ENCODE measurements around the gene CLK1. TPM values are rescaled to one million over a fixed set of nuclear protein-coding genes. Genes with fewer than 3 reads are reported as not detected.

The CLK1 gene
- polyA plus RNA-seq, 3 donors: 7.5 to 383 (median 8.2) TPM

GRCh38 chr2:200829258-200829655, 35.2 kb downstream of the CLK1 start:
- Histone ChIP-seq H4K20me1 (ENCODE audit: insufficient read depth, low read length) (no peaks in the 10 kb centered on the region), H3K79me2 (ENCODE audit: insufficient read depth, low read length) (no peaks in the 10 kb centered on the region), H3K4me3 (replicated peaks in 1 of 3; ENCODE audit: low read depth in 2 of 3, low read length in 3 of 3) (no peak overlapping the region), H3K9ac (ENCODE audit: insufficient read depth, low read length, poor library complexity, severe bottlenecking) (no peak overlapping the region), H3K27ac (ENCODE audit: low read depth in 1 of 2, low read length in 2 of 2) (no peak overlapping the region), H3K4me2 (replicated peaks; ENCODE audit: extremely low read depth, low read length, poor library complexity, severe bottlenecking) (no peak overlapping the region), H3K27me3 (ENCODE audit: control insufficient read depth in 2 of 2, insufficient read depth in 2 of 2, low read length in 2 of 2) (no peaks in the 10 kb centered on the region), H3K9me3 (replicated peaks in 1 of 2; ENCODE audit: control insufficient read depth in 1 of 2, insufficient read depth in 1 of 2, low read length in 2 of 2) (no peaks in the 10 kb centered on the region), H2AFZ (ENCODE audit: insufficient read depth, low read depth, low read length, poor library complexity, severe bottlenecking) (no peak overlapping the region), H3K36me3 (replicated peaks in 1 of 2; ENCODE audit: control insufficient read depth in 1 of 2, insufficient read depth in 2 of 2, low read length in 2 of 2) (peaks cover 5 to 9% of the 10 kb centered on the region in 2 donors), H3K4me1 (ENCODE audit: control insufficient read depth in 1 of 2, insufficient read depth in 2 of 2, low read length in 2 of 2) (no peaks in the 10 kb centered on the region)
- DNase-seq: no peak
- Mint-ChIP-seq H3K9me3 (no peaks in the 10 kb centered on the region), H3K4me3 (no peak overlapping the region), H3K4me1 (no peaks in the 10 kb centered on the region), H3K27me3 (ENCODE audit: low read depth in 3 of 3) (peaks cover 0 to 2% (median 1%) of the 10 kb centered on the region in 3 donors), H3K36me3 (peaks cover 8 to 12% of the 10 kb centered on the region in 2 donors), H3K27ac (peak overlapping the region in 1 of 7 donors; percentile 68)
- intact Hi-C loops (cut with micrococcal nuclease): no loop called here
- TF ChIP-seq CTCF (IDR thresholded peaks at IDR 0.05): no peak
- 100% methylated on average over 1 of the region's 2 CpGs for WGBS (ENCODE audit: insufficient coverage)

DNA sequence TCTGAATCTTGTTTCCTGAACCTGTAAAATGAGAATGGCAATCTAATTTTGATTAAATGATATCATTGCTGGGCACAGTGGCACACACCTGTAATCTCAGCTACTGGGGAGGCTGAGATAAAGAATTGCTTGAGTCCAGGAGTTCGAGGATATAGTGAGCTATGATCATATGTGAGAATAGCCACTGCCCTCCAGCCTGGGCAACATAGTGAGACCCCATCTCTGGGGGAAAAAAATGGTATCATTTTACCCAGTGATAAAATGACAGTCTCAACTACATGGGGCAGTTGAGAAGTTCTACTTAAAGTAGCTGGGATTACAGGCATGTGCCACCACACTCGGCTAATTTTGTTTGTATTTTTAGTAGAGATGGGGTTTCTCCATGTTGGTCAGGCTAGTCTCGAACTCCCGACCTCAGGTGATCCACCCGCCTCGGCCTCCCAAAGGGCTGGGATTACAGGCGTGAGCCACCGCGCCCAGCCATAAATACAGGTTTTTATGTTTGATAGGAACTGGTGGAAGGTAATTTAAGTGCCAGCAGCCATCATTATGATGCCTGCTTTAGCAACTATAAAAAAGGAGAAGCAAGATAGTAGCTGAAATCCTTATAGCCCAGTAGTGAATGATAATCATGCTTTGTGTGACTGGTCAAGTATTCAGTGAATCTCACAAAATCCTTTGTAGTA, 35.7 kb downstream of the CLK1 start:
- H3K27me3 ChIP-seq (ENCODE audit: control insufficient read depth in 2 of 2, insufficient read depth in 2 of 2, low read length in 2 of 2): no peaks in the 10 kb centered on the region
- WGBS (ENCODE audit: insufficient coverage): 100% methylated on average over 3 of the region's 9 CpGs
- no peak overlapping the region for H3K27ac ChIP-seq (ENCODE audit: low read depth in 1 of 2, low read length in 2 of 2)
- no peaks in the 10 kb centered on the region for H3K9me3 ChIP-seq (replicated peaks in 1 of 2; ENCODE audit: control insufficient read depth in 1 of 2, insufficient read depth in 1 of 2, low read length in 2 of 2)
- H3K36me3 Mint-ChIP-seq: peaks cover 8 to 12% of the 10 kb centered on the region in 2 donors
- no peak overlapping the region for H3K4me3 ChIP-seq (replicated peaks in 1 of 3; ENCODE audit: low read depth in 2 of 3, low read length in 3 of 3)
- H3K4me3 Mint-ChIP-seq: no peak overlapping the region
- no peak for TF ChIP-seq CTCF (IDR thresholded peaks at IDR 0.05)
- no peak overlapping the region for H3K27ac Mint-ChIP-seq
- peaks cover 5 to 14% of the 10 kb centered on the region in 2 donors for H3K36me3 ChIP-seq (replicated peaks in 1 of 2; ENCODE audit: control insufficient read depth in 1 of 2, insufficient read depth in 2 of 2, low read length in 2 of 2)
- no peaks in the 10 kb centered on the region for H4K20me1 ChIP-seq (ENCODE audit: insufficient read depth, low read length)
- intact Hi-C loops (cut with micrococcal nuclease): no loop called here
- DNase-seq: no peak
- H3K4me1 Mint-ChIP-seq: no peaks in the 10 kb centered on the region
- H3K9ac ChIP-seq (ENCODE audit: insufficient read depth, low read length, poor library complexity, severe bottlenecking): no peak overlapping the region
- H3K4me1 ChIP-seq (ENCODE audit: control insufficient read depth in 1 of 2, insufficient read depth in 2 of 2, low read length in 2 of 2): no peaks in the 10 kb centered on the region
- H3K9me3 Mint-ChIP-seq: no peaks in the 10 kb centered on the region
- H2AFZ ChIP-seq (ENCODE audit: insufficient read depth, low read depth, low read length, poor library complexity, severe bottlenecking): no peak overlapping the region
- no peak overlapping the region for H3K4me2 ChIP-seq (replicated peaks; ENCODE audit: extremely low read depth, low read length, poor library complexity, severe bottlenecking)
- peaks cover 0 to 2% (median 1%) of the 10 kb centered on the region in 3 donors for H3K27me3 Mint-ChIP-seq (ENCODE audit: low read depth in 3 of 3)
- no peaks in the 10 kb centered on the region for H3K79me2 ChIP-seq (ENCODE audit: insufficient read depth, low read length)

All from CD14-positive monocyte (primary cell).